ENCODE data around the gene ZBTB40.

ZBTB40 gene

DNA sequence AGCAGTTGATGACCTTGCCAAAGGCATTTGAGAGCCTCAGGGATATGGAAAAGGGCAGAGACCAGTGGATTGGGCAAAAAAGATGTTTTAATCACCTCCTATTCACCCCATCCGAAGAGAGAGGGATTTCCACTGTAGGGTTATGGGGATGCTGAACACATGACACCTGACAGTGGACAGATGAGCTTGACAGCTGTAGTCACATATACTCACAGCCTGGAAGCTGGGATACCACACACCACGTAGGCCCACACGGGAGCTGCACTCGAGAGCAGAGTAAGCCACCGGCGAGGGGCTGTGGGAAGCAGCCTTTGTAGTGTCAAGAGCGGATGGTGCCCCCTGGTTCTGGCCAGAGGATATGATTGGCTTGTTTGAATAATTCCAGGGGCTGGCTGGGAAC, 20.0 kb downstream of the ZBTB40 start:
- no peak overlapping the region for H3K4me3 ChIP-seq (ENCODE audit: control insufficient read depth, low read depth, low read length)
- TF ChIP-seq, protein P1, sequence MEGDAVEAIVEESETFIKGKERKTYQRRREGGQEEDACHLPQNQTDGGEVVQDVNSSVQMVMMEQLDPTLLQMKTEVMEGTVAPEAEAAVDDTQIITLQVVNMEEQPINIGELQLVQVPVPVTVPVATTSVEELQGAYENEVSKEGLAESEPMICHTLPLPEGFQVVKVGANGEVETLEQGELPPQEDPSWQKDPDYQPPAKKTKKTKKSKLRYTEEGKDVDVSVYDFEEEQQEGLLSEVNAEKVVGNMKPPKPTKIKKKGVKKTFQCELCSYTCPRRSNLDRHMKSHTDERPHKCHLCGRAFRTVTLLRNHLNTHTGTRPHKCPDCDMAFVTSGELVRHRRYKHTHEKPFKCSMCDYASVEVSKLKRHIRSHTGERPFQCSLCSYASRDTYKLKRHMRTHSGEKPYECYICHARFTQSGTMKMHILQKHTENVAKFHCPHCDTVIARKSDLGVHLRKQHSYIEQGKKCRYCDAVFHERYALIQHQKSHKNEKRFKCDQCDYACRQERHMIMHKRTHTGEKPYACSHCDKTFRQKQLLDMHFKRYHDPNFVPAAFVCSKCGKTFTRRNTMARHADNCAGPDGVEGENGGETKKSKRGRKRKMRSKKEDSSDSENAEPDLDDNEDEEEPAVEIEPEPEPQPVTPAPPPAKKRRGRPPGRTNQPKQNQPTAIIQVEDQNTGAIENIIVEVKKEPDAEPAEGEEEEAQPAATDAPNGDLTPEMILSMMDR (conservative IDR thresholded peaks at IDR 0.05; ENCODE audit: control insufficient read depth, insufficient read depth, low read depth, low read length) = no peak
- no peak for DNase-seq (ENCODE audit: low read depth)

DNA sequence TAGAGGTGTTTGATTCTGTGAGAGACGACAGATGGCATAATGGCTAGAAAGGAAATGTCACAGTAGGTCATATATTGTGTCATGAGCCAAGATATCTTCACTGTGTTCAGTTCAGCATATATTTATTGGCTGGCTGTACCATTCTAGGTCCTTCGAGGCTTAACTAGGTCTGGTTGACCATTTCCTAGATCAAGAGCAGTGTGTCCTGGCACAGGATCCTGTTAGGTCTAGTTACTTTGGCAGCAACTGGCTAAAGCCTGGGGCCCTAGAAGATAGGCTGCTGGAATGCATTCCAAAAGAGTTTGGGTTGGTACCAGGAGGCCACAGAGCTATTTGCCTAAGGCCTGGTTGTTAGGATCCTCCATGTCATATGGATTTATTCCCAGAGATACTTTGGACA, 20.9 kb downstream of the ZBTB40 start:
- no peak overlapping the region for H3K4me3 ChIP-seq (ENCODE audit: control insufficient read depth, low read depth, low read length)
- DNase-seq (ENCODE audit: low read depth) = no peak
- TF ChIP-seq, protein P1 (conservative IDR thresholded peaks at IDR 0.05; ENCODE audit: control insufficient read depth, insufficient read depth, low read depth, low read length) = no peak

DNA sequence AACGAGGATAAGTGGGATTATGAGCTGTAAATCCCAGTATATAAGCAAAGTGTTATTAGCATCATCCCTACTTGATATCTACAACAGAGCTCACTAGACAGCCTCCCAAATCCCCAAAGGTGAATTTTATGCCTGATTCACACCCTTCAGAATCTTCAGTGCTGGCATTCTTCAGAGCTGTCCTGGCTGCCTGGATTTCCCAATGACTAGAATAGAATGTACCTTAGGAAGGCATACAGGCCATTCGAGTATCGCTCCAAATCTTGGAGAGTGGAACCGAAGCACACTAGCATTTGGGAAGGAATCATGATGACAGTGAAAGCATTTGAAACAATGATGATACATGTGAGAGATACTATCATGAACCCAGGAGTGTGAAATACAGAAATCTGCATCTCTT, 22.3 kb downstream of the ZBTB40 start:
- no peak for DNase-seq (ENCODE audit: low read depth)
- H3K4me3 ChIP-seq (ENCODE audit: control insufficient read depth, low read depth, low read length) = no peak overlapping the region
- TF ChIP-seq, protein P1 (conservative IDR thresholded peaks at IDR 0.05; ENCODE audit: control insufficient read depth, insufficient read depth, low read depth, low read length) = no peak

DNA sequence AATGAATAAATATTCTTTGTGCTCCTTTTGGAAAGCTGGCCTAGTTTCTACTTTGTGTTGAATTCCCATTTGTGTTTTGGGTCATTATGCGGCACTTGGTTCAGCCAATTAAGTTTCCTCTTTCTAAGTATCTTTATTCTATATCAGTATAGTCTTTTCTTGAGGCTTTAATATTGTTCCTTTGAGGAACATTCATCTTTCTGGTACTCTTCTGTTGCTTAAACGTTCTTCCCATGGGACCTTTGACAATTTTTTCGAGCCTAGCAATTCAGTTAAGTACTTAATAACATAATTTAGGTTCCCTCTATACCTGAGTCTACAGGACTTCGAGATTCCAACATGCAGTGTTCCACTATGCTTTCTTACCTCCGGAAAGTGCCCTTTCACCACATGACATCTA, 24.9 kb downstream of the ZBTB40 start:
- DNase-seq (ENCODE audit: low read depth) = no peak
- H3K4me3 ChIP-seq (ENCODE audit: control insufficient read depth, low read depth, low read length) = no peak overlapping the region
- TF ChIP-seq, protein P1 (conservative IDR thresholded peaks at IDR 0.05; ENCODE audit: control insufficient read depth, insufficient read depth, low read depth, low read length) = no peak

DNA sequence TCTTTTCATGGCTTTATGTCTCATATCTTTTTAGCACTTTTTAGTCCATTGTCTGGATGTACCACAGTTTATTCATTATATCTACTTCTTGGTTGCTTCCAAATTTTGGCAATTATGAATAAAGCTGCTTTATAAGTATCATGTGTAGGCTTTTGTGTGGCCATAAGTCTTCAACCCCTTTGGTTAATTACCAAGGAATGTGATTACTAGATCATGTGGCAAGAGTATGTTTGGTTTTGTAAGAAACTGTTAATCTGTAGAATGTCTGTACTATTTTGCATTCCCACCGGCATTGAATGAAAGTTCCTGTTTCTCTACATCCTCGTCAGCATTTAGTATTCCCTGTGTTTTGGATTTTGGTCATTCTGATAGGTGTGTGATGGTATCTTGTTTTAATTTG, 31.5 kb downstream of the ZBTB40 start:
- no peak overlapping the region for H3K4me3 ChIP-seq (ENCODE audit: control insufficient read depth, low read depth, low read length)
- no peak for DNase-seq (ENCODE audit: low read depth)
- TF ChIP-seq, protein P1 (conservative IDR thresholded peaks at IDR 0.05; ENCODE audit: control insufficient read depth, insufficient read depth, low read depth, low read length) = no peak

DNA sequence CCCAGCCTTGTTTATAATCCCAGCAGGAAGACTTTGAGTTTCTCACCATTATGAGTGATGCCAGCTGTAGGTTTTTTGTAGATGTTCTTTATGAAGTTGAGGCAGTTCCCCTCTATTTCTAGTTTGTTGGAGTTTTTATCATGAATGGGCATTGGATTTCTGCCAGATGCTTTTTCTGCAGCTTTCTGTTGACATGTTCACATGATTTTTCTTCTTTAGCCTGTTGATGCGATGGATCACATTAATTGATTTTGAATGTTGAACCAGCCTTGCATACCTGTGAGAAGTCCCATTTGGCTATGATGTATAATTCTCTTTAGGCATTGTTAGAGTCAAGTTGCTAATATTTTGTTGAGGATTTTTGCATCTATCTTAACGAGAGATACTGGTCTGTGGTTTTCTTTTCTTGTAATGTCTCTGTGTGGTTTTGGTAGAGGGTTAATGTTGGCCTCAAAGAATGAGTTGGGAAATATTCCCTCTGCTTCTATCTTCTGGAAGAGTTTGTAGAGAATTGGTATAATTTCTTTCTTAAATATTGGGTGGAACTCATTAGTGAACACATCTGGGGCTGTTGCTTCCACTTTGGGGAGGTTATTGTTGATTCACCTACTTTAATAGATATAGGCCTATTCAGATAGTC, 33.2 kb downstream of the ZBTB40 start:
- TF ChIP-seq, protein P1 (conservative IDR thresholded peaks at IDR 0.05; ENCODE audit: control insufficient read depth, insufficient read depth, low read depth, low read length) = no peak
- H3K4me3 ChIP-seq (ENCODE audit: control insufficient read depth, low read depth, low read length) = no peak overlapping the region
- DNase-seq (ENCODE audit: low read depth) = no peak

DNA sequence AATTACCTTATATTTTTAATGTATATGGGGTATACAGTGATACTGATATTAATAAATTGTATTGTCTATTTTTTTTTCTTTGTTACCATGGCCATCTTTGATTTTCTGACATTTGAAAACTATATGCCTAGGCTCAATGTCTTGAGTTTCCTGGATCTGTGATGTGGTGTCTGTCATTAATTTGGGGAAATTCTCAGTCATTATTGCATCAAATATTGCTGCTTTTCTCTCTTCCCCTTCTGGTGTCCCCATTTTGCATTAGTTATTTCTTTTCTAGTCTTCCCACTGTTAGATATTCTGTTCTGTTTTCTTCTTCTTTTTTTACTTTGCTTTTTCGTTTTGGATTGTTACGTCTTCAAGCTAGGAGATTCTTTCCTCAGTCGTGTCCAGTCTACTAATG, 33.8 kb downstream of the ZBTB40 start:
- H3K4me3 ChIP-seq (ENCODE audit: control insufficient read depth, low read depth, low read length) = no peak overlapping the region
- DNase-seq (ENCODE audit: low read depth) = no peak
- TF ChIP-seq, protein P1 (conservative IDR thresholded peaks at IDR 0.05; ENCODE audit: control insufficient read depth, insufficient read depth, low read depth, low read length) = no peak
